Endothelial cell of hepatic sinusoid (primary cell): ENCODE results near the gene CD82.

ENCODE experiments used
- in situ Hi-C: cut with HindIII; loops from 2 replicates; pipeline ENCODE4 v1.10.0; 2017; ENCODE audit warnings: low sequenced_read_pairs

Gene CD82

DNA sequence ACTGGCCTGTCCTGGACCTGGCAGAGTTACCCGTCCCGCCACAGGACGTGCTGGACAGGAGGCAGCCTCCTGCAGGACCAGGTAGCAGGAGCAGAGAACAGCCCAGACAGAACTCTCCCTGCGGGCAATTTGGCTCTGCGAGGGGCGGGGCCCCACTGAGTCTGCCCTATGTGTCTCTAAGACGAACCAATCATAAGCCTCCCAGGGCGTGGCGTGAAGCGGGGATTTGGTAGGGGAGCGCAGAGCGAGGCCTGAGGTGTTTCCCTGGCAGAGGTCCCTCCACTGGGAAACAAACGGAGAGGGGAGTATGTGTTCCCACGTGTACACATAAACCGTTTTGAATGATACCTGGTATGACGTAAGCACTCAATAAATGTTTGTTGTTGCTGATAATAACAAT lies 7.4 kb downstream of the CD82 start:
- in situ Hi-C loops: no loop called here

- in situ Hi-C loops: no loop called here
Observed at GRCh38 chr11:44573333-44573732, 7.9 kb downstream of the CD82 start.

- in situ Hi-C loops: no loop called here
Observed at GRCh38 chr11:44574610-44575287, 9.3 kb downstream of the CD82 start.

GRCh38 chr11:44575288-44575672 lies 9.8 kb downstream of the CD82 start:
- in situ Hi-C loops: no loop called here

- in situ Hi-C loops: no loop called here
Observed at GRCh38 chr11:44575962-44576361, 10.5 kb downstream of the CD82 start.

DNA sequence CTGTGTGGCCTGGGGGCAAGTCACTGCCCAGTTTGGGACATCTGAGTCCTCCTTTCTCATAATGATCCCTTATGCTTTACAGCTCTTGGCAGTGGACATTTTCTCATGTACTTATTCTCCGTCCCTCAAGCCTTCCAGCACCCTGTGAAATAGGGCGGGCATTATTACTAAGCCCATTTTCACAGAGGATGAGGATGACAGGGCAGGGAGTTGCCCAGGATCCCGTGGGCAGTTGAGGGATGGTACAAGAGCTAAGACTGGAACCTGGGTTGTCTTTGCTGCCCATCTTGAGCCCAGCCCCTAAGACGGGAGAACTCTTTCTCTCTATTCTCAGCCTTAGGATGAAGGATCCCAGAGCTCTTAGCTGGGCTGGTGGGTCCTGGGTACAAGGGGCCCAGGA lies 11.2 kb downstream of the CD82 start:
- in situ Hi-C loops: no loop called here

DNA sequence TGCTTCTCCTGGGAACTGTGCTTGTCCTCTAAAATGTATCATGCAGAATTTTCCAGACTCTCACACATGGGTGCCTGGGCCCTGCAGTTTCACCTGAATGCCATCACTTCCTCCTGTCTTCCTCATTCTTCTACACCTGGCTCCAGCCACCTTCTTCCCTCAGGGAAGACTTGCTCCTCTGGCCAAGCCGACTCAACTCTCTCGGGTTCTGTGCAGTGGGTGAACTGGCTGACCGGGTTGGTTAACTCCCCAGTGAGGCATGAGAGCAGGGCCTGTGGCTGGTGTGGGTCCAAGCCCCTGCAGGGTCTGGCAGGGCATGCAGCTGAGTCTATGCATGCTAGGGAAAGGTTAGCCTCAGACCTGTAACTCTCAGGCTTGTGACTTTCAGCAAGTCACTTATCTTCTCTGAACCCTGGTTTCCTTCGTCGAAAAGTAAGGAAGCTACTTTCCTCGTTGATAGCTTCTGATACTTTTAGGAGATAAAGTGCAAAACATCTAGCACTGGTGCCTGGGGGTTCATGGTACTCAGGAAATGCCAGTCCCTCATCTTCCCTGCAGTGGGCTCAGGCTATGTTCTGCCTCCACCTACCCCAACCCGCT lies 11.9 kb downstream of the CD82 start:
- in situ Hi-C loops: no loop called here

DNA sequence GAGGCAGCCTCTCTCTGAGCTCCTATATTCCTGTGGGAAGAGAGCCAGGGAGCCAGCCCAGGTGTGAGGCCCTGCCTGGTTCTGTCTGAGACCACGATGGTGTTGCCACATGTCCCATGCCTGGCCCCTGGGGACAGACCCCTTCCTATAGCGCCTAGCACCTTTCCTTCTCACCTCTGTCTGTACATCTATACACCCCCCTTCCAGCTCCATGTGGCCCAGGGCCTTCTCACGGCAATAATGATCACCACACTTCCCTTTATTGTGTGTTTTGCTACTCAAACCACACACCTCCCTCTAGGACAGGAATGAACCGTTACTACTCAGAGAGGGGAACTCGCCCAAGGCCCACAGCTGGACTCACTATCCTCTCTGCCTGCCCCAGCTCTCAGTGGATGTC lies 12.8 kb downstream of the CD82 start:
- in situ Hi-C loops: no loop called here

DNA sequence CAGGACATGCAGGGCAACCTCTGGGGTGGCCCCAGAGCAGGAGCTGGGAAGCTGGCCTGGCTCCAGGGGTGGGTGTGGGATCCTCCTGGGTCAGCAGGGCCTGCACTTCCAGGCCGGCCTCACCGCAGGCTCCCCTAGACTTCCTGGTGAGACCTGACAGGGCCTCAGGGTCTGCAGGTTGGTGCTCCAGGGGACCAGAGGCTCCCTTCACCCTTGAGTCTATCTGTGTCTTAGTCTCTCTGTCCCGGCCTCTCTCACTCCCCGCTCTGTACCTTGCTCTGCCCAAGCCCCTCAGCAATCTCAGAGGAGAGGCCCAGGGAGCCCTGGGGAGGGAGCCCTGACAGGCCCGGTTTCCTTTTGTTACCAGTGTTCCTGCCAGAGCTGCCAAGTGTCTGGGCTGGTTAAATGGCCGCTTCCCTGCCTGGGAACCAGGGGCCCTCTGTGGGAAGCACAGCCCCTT lies 13.9 kb downstream of the CD82 start:
- in situ Hi-C loops: no loop called here

GRCh38 chr11:44580701-44581100 lies 15.2 kb downstream of the CD82 start:
- in situ Hi-C loops: no loop called here

- in situ Hi-C loops: no loop called here
Observed at GRCh38 chr11:44581246-44581645, 15.8 kb downstream of the CD82 start.

- in situ Hi-C loops: no loop called here
Observed at GRCh38 chr11:44582641-44583352, 17.3 kb downstream of the CD82 start.

- in situ Hi-C loops: no loop called here
Observed at GRCh38 chr11:44583353-44583669, 17.8 kb downstream of the CD82 start.

- in situ Hi-C loops: no loop called here
Observed at GRCh38 chr11:44585421-44585820, 20.0 kb downstream of the CD82 start.

DNA sequence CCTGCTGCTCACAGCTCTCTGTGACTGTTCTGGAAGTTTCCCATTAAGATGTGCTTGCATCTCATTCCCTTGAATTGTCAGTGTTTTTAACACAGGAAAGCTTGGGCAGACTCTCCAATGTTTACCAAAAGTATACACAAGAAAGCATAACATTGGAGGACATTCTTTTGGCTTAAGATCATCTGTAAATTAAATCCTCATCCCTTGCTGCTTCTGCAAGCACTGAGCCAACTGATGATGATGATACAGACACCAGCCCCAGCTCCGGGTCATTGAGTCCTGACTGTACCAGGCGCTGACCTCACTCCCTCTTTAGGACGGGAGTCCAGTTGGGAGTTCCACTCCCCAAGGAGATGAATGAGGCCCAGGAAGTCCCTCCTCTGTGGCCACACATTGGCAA lies 23.8 kb downstream of the CD82 start:
- in situ Hi-C loops: no loop called here

DNA sequence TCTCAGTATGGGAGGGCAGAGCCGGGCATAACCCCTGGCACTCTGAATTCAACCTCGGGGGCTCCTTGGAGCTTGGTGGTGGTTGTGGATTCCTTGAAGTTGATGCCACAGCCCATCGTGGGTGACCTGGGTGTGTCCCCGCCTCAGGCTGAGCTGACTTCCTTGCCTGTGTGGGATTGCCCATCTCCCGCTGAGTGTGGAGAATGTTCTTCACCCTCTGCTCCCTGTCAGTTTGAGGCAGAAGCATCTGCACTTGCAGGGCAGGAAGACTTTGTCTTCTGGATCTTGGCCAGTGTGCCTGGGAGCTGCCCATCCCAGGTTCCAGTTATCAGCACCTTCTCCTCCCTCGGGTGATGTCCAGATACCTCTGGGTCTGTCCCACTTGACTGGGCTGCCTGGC lies 25.3 kb downstream of the CD82 start:
- in situ Hi-C loops: no loop called here

GRCh38 chr11:44591557-44591956 lies 26.1 kb downstream of the CD82 start:
- in situ Hi-C loops: no loop called here

- in situ Hi-C loops: no loop called here
Observed at GRCh38 chr11:44592125-44592940, 26.9 kb downstream of the CD82 start.

GRCh38 chr11:44593251-44593650 lies 27.8 kb downstream of the CD82 start:
- in situ Hi-C loops: no loop called here

- in situ Hi-C loops: no loop called here
Observed at GRCh38 chr11:44595006-44595405, 29.5 kb downstream of the CD82 start.

- in situ Hi-C loops: no loop called here
Observed at GRCh38 chr11:44595964-44596381, 30.5 kb downstream of the CD82 start.
